ENCODE data around the gene CST9. TPM values are rescaled to one million over a fixed set of nuclear protein-coding genes. Genes with fewer than 3 reads are reported as not detected.

CST9 gene
- total RNA-seq, 1 experiment from 2014 or later: not detected

DNA sequence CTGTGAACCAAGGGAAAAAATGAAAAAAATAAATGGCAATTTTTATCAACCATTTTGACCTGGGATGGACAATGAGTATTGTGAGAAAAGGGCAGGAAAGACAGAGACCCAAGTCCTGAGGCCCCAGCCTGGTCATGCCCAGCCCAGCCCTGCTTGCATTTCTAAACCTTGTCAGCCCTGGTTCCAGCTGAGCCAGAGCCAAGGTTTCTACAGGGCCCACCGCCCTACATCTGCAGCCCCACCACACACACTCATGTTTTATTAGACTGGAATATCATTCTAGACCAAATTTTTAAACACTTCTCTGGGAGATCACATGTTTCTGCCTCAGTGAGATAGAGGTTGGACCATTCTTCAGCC is 36.8 kb downstream of the CST9 start:
- Histone ChIP-seq H4K20me1 (ENCODE audit: low read length) (no peaks in the 10 kb centered on the region), H3K27me3 (ENCODE audit: low read length) (peaks cover 54% of the 10 kb centered on the region), H3K4me2 (ENCODE audit: low read length) (no peak overlapping the region), H3K27ac (ENCODE audit: low read length) (no peak overlapping the region), H2AFZ (ENCODE audit: low read length) (no peak overlapping the region), H3K9me2 (replicated peaks; ENCODE audit: low read length) (no peaks in the 10 kb centered on the region), H3K4me3 (ENCODE audit: low read length) (no peak overlapping the region), H3K9me3 (ENCODE audit: low read length) (no peaks in the 10 kb centered on the region), H3K36me3 (ENCODE audit: low read depth, low read length) (no peaks in the 10 kb centered on the region), H3K79me2 (ENCODE audit: low read length) (no peaks in the 10 kb centered on the region), H3F3A (ENCODE audit: low read length, unreplicated experiment) (no peaks in the 10 kb centered on the region), H3K4me1 (ENCODE audit: insufficient read depth, low read length) (no peaks in the 10 kb centered on the region), H3K9ac (ENCODE audit: low read length) (no peak overlapping the region)
- TF ChIP-seq EZH2 (IDR thresholded peaks at IDR 0.05; ENCODE audit: low read length, unreplicated experiment) (no peak), EZH2phosphoT487 (IDR thresholded peaks at IDR 0.05; ENCODE audit: borderline replicate concordance, low read length) (no peak), CTCF (conservative IDR thresholded peaks at IDR 0.05; ENCODE audit: low read depth, low read length) (no peak)
- intact Hi-C loops (cut with micrococcal nuclease): no loop called here
- ChIA-PET POLR2A (ENCODE audit: unreplicated experiment) (no interaction called here), CTCF (no interaction called here)
- BruUV-seq (replicated peaks): no TSS peak
- DNase-seq (no peak), ATAC-seq (no peak)

DNA sequence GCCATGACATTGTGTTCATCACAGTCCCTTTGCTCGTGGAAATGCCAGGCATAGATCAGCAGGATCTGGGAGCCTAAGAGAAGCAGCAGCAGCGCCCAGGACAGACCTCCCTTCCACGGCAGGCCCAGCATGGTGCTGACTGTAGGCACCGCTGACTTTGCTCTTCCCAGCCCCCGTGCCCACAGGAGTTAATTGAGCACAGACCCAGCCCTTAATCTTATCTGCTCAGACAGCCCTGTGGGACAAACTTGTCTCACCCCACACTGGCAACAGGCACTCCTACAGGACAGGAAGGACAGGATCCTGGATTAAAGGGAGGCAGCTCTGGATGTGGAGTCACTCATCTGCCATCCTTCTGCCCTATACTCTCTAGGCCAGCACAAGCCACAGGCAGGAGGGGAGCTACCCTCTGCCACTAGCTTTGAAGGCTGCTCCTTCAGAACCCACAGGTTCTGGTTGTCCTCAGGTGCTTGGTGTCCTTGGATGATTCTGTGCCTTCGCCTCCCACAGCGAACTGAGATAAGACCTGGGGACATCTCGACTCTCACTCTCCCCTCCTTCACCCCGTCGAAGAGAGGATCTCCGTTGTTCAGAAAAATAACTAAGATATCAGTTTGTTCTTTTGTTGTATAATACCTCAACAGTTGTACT is 37.3 kb downstream of the CST9 start, which contains the start of gene CST9L:
Gene CST9L, minus strand, starts transcription at position 165 of the 651 bp plus-strand sequence. Its CDS starts 34 bp downstream, at position 131.
- TF ChIP-seq CTCF (conservative IDR thresholded peaks at IDR 0.05; ENCODE audit: low read depth, low read length) (no peak), EZH2 (IDR thresholded peaks at IDR 0.05; ENCODE audit: low read length, unreplicated experiment) (no peak), EZH2phosphoT487 (IDR thresholded peaks at IDR 0.05; ENCODE audit: borderline replicate concordance, low read length) (no peak)
- Histone ChIP-seq H3K9me2 (replicated peaks; ENCODE audit: low read length) (no peaks in the 10 kb centered on the region), H3F3A (ENCODE audit: low read length, unreplicated experiment) (no peaks in the 10 kb centered on the region), H3K4me1 (ENCODE audit: insufficient read depth, low read length) (no peaks in the 10 kb centered on the region), H3K9me3 (ENCODE audit: low read length) (no peaks in the 10 kb centered on the region), H3K27me3 (ENCODE audit: low read length) (peaks cover 54% of the 10 kb centered on the region), H4K20me1 (ENCODE audit: low read length) (no peaks in the 10 kb centered on the region), H3K4me3 (ENCODE audit: low read length) (no peak within 1 kb of the TSS), H3K9ac (ENCODE audit: low read length) (no peak within 1 kb of the TSS), H3K27ac (ENCODE audit: low read length) (no peak within 1 kb of the TSS), H2AFZ (ENCODE audit: low read length) (no peak within 1 kb of the TSS), H3K4me2 (ENCODE audit: low read length) (no peak within 1 kb of the TSS), H3K36me3 (ENCODE audit: low read depth, low read length) (no peaks in the 10 kb centered on the region), H3K79me2 (ENCODE audit: low read length) (no peaks in the 10 kb centered on the region)
- no TSS peak for BruUV-seq (replicated peaks)
- intact Hi-C loops (cut with micrococcal nuclease): no loop called here
- DNase-seq (no peak), ATAC-seq (no peak)
- ChIA-PET POLR2A (ENCODE audit: unreplicated experiment) (no interaction called here), CTCF (no interaction called here)

DNA sequence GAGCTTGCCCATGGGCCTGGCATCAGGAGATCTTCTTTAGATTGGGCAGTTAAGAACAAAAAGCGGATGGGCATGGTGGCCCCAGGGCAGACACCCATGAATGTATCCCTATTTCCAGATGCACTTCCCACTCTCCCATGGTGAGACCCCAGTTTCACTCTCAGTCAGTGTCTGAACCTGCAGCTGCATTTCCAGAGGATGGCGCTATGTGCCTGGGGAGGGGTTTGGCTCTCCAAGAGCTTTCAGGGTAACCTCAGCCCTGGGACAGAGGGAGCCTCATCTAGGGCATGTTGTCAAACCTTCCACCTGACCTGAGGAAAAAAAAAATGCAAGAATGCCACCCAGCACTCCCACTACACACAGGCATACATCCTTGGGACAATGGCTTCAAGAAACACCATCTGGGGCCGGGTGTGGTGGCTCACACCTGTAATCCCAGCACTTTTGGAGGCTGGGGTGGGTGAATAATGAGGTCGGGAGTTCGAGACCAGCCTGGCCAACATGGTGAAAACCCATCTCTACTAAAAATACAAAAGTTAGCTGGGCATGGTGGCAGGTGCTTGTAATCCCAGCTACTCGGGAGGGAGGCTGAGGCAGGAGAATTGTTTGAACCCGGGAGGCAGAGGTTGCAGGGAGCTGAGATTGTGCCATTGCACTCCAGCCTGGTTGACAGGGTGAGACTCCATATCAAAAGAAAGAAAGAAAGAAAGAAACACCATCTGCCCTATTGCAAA is 39.4 kb downstream of the CST9 start:
- ChIA-PET POLR2A (ENCODE audit: unreplicated experiment) (no interaction called here), CTCF (no interaction called here)
- TF ChIP-seq EZH2phosphoT487 (IDR thresholded peaks at IDR 0.05; ENCODE audit: borderline replicate concordance, low read length) (no peak), EZH2 (IDR thresholded peaks at IDR 0.05; ENCODE audit: low read length, unreplicated experiment) (no peak), CTCF (conservative IDR thresholded peaks at IDR 0.05; ENCODE audit: low read depth, low read length) (no peak)
- Histone ChIP-seq H3K36me3 (ENCODE audit: low read depth, low read length) (no peaks in the 10 kb centered on the region), H3F3A (ENCODE audit: low read length, unreplicated experiment) (no peaks in the 10 kb centered on the region), H3K4me1 (ENCODE audit: insufficient read depth, low read length) (no peaks in the 10 kb centered on the region), H3K4me2 (ENCODE audit: low read length) (no peak overlapping the region), H3K27ac (ENCODE audit: low read length) (no peak overlapping the region), H3K9me2 (replicated peaks; ENCODE audit: low read length) (no peaks in the 10 kb centered on the region), H3K9ac (ENCODE audit: low read length) (no peak overlapping the region), H2AFZ (ENCODE audit: low read length) (no peak overlapping the region), H4K20me1 (ENCODE audit: low read length) (no peaks in the 10 kb centered on the region), H3K79me2 (ENCODE audit: low read length) (no peaks in the 10 kb centered on the region), H3K9me3 (ENCODE audit: low read length) (peaks cover 14% of the 10 kb centered on the region), H3K4me3 (ENCODE audit: low read length) (no peak overlapping the region), H3K27me3 (ENCODE audit: low read length) (peaks cover 37% of the 10 kb centered on the region)
- no peak for DNase-seq
- ATAC-seq: no peak
- intact Hi-C loops (cut with micrococcal nuclease): no loop called here
- BruUV-seq (replicated peaks): no TSS peak

All from PC-3 (cell line).